DND-41 (cell line): ENCODE data around the gene DSCAM.

Experiments used
- ATAC-seq: fragments of 200-7000 bp; cut with Tn5 transposase; 3 replicates; pipeline ENCODE4 v1.9.1; 2021; ENCODE audit warnings: low read depth; ENCODE audit not compliant: insufficient read depth
- DNase-seq: peaks from one replicate; pipeline ENCODE4 v3.0.0-alpha.2; 2020
- H2AFZ ChIP-seq: 2 replicates; pipeline ENCODE4 v1.6.0; 2012; ENCODE audit warnings: low read depth, low read length
- H3K27ac ChIP-seq: 2 replicates; pipeline ENCODE4 v1.5.1; 2012; ENCODE audit warnings: low read length, inconsistent platforms
- H3K27me3 ChIP-seq: fragments of 200-600 bp; sonication (generic); 2 replicates; pipeline ENCODE4 v1.6.0; 2012; ENCODE audit warnings: low read length, mild to moderate bottlenecking, inconsistent platforms; ENCODE audit not compliant: insufficient read depth, poor library complexity
- H3K36me3 ChIP-seq: 2 replicates; pipeline ENCODE4 v1.5.1; 2012; ENCODE audit warnings: low read length, inconsistent platforms; ENCODE audit not compliant: insufficient read depth
- H3K4me1 ChIP-seq: 2 replicates; pipeline ENCODE4 v1.5.1; 2012; ENCODE audit warnings: mild to moderate bottlenecking, low read length; ENCODE audit not compliant: insufficient read depth
- H3K4me2 ChIP-seq: 2 replicates; pipeline ENCODE4 v1.6.0; 2012; ENCODE audit warnings: mild to moderate bottlenecking, moderate library complexity, low read length, inconsistent platforms; ENCODE audit not compliant: insufficient read depth
- H3K4me3 ChIP-seq, 2 experiments: fragments of 200-600 bp in 1 of 2; shearing (Covaris generic) in 1 of 2; 2 replicates each; pipeline ENCODE4 v1.5.1; 2012 to 2016; ENCODE audit warnings: inconsistent platforms in 2 of 2, low read length in 2 of 2, mild to moderate bottlenecking in 2 of 2, low read depth in 1 of 2, moderate library complexity in 1 of 2
- H3K79me2 ChIP-seq: 2 replicates; pipeline ENCODE4 v1.6.0; 2012; ENCODE audit warnings: low read length, inconsistent platforms; ENCODE audit not compliant: insufficient read depth
- H3K9ac ChIP-seq: 2 replicates; pipeline ENCODE4 v1.6.0; 2012; ENCODE audit warnings: low read depth, mild to moderate bottlenecking, inconsistent platforms, low read length, moderate library complexity
- H3K9me3 ChIP-seq: 2 replicates; pipeline ENCODE4 v1.5.1; 2012; ENCODE audit warnings: low read length, moderate library complexity, mild to moderate bottlenecking, inconsistent platforms; ENCODE audit not compliant: insufficient read depth, severe bottlenecking
- H4K20me1 ChIP-seq: 2 replicates; pipeline ENCODE4 v1.6.0; 2012; ENCODE audit warnings: low read length; ENCODE audit not compliant: insufficient read depth
- CTCF ChIP-seq: IDR thresholded peaks from 2 replicates; pipeline ENCODE4 v1.5.1; 2012; ENCODE audit warnings: borderline replicate concordance, low read length, moderate library complexity, mild to moderate bottlenecking; ENCODE audit not compliant: poor library complexity, severe bottlenecking; ENCODE audit errors: extremely low read depth
- EZH2 ChIP-seq: IDR thresholded peaks from 3 replicates; pipeline ENCODE4 v1.6.1; 2012; ENCODE audit warnings: borderline replicate concordance, low read depth, mild to moderate bottlenecking, moderate library complexity, low read length, inconsistent platforms; ENCODE audit not compliant: severe bottlenecking

Gene DSCAM

DNA sequence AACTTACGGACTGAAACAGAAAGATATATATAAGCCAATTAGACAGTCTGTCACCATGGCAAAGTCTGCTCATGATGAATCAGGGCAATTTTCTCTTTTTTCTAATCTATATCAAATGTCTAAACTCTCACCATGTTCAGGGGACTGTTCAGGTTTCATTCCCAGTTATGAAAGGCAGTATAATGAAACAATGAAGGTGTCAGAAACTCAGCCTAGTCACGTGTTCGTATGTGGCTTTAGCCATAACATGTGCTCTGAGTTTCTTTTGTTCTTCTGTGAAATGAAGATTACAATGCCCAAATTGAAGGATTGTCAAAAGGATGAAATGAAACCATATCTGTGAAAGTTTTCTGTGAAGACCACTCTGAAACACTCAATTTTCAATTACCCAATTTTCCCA, 392.9 kb downstream of the DSCAM start:
- no peaks in the 10 kb centered on the region for H3K79me2 ChIP-seq
- H3K4me1 ChIP-seq: no peaks in the 10 kb centered on the region
- no peak overlapping the region for H3K4me3 ChIP-seq
- H3K27ac ChIP-seq: no peak overlapping the region
- no peaks in the 10 kb centered on the region for H3K36me3 ChIP-seq
- no peak overlapping the region for H3K9ac ChIP-seq
- no peak overlapping the region for H3K4me2 ChIP-seq
- no peak overlapping the region for H2AFZ ChIP-seq
- TF ChIP-seq CTCF: no peak
- no peak for TF ChIP-seq EZH2
- ATAC-seq: no peak
- H3K27me3 ChIP-seq: peaks cover 1% of the 10 kb centered on the region
- H3K9me3 ChIP-seq: no peaks in the 10 kb centered on the region
- DNase-seq: no peak
- H4K20me1 ChIP-seq: no peaks in the 10 kb centered on the region

- H3K4me1 ChIP-seq: no peaks in the 10 kb centered on the region
- no peak overlapping the region for H2AFZ ChIP-seq
- H3K4me3 ChIP-seq: no peak overlapping the region
- TF ChIP-seq EZH2: no peak
- TF ChIP-seq CTCF: no peak
- no peaks in the 10 kb centered on the region for H3K9me3 ChIP-seq
- H3K27ac ChIP-seq: no peak overlapping the region
- DNase-seq: no peak
- ATAC-seq: no peak
- H3K4me2 ChIP-seq: no peak overlapping the region
- H3K79me2 ChIP-seq: no peaks in the 10 kb centered on the region
- H3K36me3 ChIP-seq: no peaks in the 10 kb centered on the region
- H3K9ac ChIP-seq: no peak overlapping the region
- peaks cover 3% of the 10 kb centered on the region for H3K27me3 ChIP-seq
- H4K20me1 ChIP-seq: no peaks in the 10 kb centered on the region
These were observed 393.8 kb downstream of the DSCAM start for GRCh38 chr21:40453183-40453582.

DNA sequence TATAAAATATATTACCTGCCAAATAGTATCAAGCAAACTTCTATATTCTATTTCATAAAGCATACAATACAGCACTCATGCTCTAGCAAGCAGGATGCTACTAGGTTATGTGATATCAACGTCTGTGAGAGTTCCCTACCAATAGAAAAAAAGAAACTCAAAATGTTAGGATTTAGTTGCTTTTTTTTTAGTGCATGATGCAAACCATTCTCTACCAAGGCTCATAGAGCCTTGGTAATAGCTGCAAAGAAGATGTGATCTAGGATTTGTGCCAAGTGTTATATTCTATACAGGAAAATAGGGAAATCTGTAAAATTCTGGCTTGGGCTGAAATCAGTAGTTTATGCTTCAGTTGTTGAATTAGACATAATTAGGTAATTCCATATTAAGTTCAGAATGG, 394.4 kb downstream of the DSCAM start:
- H3K4me2 ChIP-seq: no peak overlapping the region
- DNase-seq (no peak), ATAC-seq (no peak)
- no peak overlapping the region for H3K4me3 ChIP-seq
- H3K9ac ChIP-seq: no peak overlapping the region
- no peak overlapping the region for H3K27ac ChIP-seq
- H4K20me1 ChIP-seq: no peaks in the 10 kb centered on the region
- H3K36me3 ChIP-seq: no peaks in the 10 kb centered on the region
- H3K79me2 ChIP-seq: no peaks in the 10 kb centered on the region
- no peak overlapping the region for H2AFZ ChIP-seq
- TF ChIP-seq CTCF: no peak
- no peaks in the 10 kb centered on the region for H3K9me3 ChIP-seq
- H3K27me3 ChIP-seq: peaks cover 3% of the 10 kb centered on the region
- no peaks in the 10 kb centered on the region for H3K4me1 ChIP-seq

GRCh38 chr21:40447016-40447415, 399.9 kb downstream of the DSCAM start:
- DNase-seq (no peak), ATAC-seq (no peak)
- Histone ChIP-seq H3K79me2 (no peaks in the 10 kb centered on the region), H3K27ac (no peak overlapping the region), H2AFZ (no peak overlapping the region), H3K36me3 (no peaks in the 10 kb centered on the region), H3K27me3 (peaks cover 3% of the 10 kb centered on the region), H3K4me2 (no peak overlapping the region), H3K4me3 (no peak overlapping the region), H3K9me3 (no peaks in the 10 kb centered on the region), H4K20me1 (no peaks in the 10 kb centered on the region), H3K4me1 (no peaks in the 10 kb centered on the region), H3K9ac (no peak overlapping the region)
- TF ChIP-seq CTCF (no peak), EZH2 (no peak)
